ENCODE measurements around the gene WDR55.
"Not testable (repeated sequence)": the region's sequence is repeated elsewhere in the genome, so short reads cannot be mapped to it uniquely, and the experiment has no call there.

The WDR55 gene

DNA sequence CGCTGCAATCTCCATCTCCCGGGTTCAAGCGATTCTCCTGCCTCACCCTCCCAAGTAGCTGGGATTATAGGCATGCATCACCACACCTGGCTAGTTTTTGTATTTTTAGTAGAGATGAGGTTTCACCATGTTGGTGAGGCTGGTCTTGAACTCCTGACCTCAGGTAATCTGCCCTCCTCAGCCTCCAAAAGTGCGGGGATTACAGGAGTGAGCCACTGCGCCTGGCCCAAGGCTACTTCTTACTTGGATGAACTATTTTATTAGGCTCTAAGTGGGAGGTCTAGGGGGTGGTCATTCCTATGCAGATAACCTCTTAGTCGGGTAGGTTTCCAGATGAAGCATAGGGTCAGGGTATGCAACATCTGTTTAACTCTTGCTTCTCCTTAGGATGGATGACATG is 4.3 kb upstream of the WDR55 start:
- not testable (repeated sequence) for DNase-seq

DNA sequence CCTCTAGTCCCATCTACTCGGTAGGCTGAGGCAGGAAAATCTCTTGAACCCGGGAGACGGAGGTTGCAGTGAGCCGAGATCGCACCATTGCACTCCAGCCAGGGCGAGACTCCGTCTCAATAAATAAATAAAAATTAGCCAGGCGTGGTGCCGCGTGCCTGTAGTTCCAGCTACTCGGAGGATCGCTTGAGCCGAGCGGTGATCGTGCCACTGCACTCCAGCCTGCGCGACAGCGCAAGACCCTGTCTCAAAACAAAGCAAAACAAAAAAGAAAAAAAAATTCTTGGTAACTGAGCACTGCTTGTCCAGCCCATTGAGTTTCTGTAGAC is 710 bp upstream of the WDR55 start:
- no peak for DNase-seq

DNA sequence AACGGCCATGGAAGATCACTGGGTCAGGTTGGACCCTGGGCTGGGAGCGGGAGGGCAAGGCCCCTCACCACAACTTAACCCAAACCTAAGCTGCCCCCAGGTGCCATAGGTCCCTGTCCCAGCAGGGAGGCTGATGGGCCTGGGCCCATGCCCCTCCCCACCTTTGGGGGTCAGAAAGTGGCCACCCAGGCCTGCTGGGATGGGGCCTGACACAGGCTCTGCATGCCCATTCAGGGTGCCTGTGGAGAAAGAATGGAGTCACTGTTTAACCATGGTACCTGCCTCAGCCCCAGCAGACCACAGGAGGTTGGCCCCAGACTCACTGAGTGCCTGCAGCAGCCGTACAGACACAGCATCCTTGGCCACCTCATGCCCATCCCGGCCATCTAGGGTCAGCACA is 6.3 kb downstream of the WDR55 start:
- DNase-seq: not testable (repeated sequence)

DNA sequence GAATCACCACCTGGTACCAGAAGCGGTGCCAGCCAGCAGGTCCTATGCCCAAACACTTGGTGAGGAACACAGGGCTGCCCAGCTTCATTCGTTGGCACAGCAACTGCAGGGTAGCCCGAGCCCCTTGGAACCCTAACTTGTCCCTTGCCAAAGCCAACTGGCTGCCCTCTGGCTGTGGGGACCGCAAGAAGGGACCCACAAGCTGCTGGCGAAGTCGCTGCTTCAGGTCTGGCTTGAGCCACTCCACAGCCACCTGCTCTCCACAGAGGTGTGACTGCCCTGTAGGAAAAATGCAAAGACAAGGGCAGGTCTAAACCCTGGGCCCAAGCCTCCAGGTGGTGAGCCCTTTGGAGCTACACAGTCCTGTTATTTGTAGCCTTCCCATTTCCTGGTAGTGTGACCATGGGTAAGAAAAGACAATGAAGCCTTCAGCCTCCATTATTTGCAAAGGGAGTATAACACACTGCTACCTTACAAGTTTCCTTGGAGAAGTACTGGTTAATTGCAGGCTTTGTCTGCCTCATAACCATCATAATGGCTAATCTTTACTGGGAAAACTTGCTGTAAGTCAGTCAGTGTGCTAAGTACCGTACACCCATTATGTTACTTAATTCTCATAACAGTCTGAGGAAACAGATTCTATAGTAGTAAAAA is 6.9 kb downstream of the WDR55 start:
- DNase-seq: no peak

DNA sequence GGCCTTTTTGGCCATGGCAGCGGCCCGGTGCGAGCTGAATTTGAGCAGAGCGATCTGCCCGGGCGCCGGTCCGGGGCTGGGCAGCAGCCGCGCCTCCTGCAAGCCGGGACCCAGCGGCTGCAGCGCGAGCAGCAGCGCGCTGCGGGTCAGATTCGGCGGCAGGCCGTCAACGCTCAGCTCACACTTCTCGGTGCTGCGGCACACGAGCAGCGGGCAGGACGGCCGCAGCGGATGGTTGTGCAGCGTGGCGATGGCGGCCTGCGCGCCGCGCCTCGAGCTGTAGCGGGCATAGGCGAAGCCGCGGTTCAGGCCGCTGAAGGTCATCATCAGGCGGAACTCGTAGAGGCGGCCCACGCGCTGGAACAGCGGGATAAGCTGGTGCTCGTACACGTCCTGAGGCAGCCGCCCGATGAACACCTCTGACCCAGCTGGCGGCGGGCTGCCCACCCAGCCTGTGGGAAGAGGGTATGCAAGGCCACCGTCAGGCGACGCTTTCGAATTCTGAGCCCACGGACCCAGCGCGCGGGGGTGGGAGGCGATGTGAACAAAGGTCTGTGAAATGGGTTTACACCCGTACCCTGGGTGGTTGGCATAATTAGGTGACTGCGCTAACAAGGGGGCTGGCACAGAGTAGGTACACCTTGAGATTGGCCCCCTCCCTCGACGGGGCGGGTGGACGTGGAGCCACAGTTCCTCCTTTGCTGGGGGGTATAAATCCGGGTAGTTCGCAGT is 7.9 kb downstream of the WDR55 start:
- no peak for DNase-seq

DNA sequence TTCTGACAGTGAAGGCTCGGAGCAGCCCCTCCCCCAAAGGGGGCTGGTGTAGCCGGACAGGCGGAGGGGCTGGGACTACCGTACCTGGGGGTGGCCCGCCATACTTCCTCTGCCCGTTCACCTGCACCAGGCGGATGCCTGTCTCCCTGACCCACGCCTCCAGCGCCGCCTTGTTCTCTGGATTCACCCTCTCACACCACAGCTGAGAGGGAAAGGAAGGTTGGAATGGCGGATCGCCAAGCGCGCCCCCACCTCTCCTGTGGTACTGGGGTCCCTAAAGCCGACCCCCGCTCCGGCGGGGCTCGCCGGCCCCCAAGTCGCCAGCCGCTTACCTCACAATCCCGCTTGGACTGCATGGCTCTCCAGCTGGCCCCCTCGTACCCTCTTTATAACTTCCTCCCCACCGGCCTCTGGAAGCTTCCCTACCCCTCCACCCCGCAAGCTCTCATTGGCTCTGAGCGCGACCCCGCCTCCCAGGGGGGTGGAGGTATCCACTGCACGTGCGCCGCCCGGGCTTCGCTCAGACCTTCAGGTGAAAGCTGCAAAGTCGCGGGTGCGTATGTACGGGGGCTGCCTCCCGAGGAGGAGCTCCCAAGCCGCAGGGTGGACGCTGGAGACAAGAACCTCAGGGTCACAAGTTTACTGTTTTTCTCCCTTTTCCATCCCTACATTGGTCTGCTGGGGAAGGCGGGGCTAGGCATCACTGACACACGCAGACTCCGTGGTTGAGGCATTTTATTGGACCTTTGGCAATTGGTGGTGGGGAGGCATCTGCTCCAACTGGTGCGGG is 8.7 kb downstream of the WDR55 start, which contains the start of gene DND1:
Gene DND1 (minus strand): TSS at position 390 of the 790 bp plus-strand sequence. CDS start 34 bp downstream, at position 356.
- DNase-seq: no peak

DNA sequence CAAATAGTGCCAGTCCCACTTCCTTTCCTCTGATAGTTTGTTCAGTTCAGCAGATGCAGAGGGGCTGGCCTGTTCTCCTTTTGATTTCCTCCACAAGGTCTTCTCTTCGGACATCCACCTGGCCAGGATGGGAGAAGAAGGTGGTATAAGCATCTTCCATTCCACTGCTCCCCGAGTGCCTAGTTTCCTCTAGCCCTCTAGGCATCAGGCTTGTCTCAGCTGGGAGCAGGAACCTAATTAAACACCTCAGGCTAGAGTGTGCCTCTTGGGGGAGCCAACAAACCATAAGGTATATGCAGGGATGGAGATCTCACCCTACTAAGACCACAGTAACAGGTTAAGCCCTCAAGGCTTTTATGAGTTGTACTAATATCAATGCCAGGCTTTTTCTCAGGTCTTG is 9.5 kb downstream of the WDR55 start:
- no peak for DNase-seq

DNA sequence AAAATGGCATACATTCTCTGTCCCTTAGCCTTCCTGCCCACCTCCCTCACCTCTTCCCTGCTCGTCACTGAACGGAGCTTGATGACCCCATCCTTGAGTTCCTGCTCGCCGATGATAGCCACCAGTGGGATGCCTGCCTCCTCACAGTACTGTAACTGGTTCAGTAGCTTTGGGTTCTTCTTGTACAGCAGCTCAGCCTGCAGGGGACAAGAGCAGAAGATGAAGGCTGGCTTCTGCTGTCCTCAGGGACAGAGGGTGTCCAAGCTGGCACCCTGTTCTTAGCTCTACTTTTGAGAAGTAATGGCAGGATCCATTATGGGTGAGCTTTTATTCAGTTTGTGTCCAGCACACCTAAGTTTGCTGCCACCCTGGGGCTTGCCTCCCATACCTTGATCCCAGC is 9.9 kb downstream of the WDR55 start:
- no peak for DNase-seq

DNA sequence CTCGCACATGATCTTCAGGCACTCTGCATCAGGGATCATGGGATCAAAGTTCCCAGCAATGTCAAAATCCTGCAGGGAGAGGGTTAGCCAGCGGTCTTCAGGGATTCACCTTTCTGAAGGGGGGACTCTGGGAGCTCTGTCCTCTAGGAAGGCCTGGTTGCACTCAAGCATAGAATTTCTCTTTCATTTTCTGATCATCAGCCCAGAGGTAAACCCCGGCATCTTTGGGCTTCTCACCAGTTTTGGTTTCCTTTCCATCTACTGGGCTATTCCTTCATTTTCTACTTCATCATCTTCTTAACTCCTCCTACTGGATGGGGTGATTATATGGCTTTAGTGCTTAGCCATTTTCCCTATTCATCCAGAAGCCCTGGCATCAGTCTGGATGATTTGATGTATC is 13.2 kb downstream of the WDR55 start:
- DNase-seq: no peak

DNA sequence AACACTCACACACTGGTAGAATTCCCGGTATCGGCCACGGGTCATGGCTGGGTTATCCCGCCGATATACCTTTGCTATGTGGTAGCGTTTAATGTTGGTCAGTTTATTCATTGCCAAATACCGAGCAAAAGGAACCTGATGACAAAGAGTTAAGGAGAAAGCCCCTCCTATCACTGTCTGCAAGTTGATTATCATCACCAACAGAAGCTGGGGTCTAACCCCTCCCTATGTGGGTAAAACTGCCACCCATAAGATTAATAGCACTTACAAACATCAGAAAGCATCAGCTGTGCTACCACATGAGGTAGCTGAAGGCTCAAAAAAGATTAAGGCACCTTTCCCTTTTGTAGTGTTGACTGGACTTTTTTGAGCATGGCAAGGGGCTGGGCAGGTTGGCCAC is 14.3 kb downstream of the WDR55 start:
- DNase-seq: no peak

DNA sequence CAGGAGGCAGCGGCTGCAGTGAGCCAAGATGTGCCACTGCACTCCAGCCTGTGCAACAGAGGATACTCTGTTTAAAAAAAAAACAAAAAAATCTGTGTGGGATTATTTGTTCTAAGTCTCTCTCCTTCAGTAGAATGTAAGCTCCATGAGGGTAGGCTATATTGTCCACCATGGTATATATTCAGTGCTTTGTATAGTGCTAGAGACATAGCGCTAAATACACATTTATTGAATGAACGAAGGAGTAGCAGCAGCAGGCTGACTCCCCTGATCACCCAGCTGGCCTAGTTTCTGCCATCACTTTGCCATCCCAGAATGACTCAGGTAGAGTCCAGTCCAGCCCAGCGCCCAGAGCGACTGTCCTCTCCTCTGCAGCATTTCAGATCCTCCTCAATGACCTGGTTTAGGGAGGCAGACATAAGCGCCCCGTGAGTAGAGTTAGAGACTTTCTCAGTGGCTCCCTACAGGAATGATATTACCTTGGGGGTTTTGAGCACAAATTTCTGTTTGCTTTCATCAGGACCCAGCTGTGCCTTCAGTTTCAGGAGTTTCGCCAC is 25.8 kb downstream of the WDR55 start:
- DNase-seq: no peak

DNA sequence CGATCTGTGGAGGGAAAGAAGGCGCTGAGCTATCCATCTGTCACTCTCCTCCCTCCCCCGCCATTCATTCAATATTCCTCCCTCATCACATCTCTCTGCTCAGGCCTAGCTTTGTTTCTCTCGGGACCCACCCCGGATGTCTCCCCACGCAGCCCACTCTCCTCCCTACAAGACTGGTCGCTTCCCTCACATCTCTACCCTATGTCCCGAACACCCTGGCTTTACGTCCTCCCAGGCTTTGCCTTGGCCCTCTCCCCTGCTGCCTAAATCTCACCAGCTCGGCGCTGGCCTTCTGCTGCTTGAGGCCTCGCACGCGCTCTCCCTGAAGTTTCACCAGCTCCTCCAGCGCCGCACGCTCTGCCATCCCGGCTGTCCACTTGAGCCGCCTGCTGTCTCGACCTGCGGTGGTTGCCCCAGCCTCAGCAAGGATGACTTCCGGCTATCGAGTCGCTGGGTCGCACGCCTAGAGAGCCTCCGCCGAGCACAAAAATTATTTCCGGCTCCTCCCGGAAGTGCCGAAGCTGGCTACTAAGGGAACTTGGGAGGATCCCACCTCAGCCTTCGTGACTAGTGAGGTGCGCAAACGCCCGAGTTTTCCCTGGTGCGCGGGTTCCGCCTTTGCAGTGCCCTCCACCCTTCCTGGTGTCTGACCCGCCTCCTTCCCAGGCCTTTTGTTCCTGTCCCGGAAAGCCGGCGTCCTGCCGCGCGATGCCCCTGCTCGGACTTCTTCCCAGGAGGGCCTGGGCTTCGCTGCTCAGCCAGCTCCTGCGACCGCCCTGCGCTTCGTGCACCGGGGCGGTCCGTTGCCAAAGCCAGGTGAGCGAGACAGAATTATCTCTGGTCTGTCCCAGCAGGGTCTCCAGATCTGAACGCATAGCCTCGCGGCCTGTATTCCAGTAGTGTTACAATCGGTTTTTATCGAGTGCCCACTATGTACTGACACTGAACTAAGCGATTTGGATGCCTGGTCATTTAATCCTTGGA is 26.5 kb downstream of the WDR55 start, which contains the start of the genes HARS1 and HARS2:
Gene HARS1 (minus strand): TSS at position 430 of the 984 bp plus-strand sequence. CDS start 66 bp downstream, at position 364.
Gene HARS2 (plus strand): TSS at position 515 of the 984 bp plus-strand sequence. CDS start 194 bp downstream, at position 709.
- peak; percentile 24 for DNase-seq

DNA sequence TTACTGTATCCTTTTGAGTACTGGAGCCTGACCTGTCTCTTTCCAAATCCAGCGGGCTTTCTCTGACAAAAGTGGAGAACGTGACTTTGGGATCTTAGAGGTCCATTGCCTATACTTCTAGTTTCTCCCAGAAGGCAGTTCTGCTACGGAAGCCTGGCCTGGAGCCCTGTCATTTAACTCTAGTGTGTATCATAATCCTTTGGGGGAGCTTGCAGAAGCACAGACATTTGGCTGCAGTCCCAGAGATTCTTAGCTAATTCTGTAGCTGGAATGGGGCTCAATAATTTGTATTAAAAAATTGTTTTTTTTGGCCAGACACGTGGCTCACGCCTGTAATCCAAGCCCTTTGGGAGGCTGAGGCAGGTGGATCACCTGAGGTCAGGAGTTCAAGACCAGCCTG is 29.6 kb downstream of the WDR55 start:
- DNase-seq: no peak

DNA sequence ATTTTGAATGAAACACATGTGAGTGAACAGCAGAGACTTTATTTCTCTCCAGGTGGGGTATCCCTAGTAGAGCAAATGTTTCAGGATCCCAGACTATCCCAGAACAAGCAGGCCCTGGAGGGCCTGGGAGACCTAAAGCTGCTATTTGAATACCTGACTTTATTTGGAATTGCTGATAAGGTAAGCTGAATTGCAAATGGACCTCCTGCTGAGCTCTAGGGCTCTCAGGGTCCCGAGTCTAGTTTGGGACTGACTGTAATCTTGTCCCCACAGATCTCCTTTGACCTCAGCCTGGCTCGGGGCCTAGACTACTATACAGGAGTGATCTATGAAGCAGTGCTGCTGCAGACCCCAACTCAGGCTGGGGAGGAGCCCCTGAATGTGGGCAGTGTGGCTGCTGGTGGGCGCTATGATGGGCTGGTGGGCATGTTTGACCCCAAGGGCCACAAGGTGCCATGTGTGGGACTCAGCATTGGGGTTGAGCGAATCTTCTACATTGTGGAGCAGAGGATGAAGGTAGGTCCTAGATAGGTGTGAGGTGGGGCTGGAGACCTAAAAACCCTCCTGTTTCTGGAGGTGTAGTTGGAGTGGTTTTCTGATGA is 32.3 kb downstream of the WDR55 start:
- DNase-seq: no peak

DNA sequence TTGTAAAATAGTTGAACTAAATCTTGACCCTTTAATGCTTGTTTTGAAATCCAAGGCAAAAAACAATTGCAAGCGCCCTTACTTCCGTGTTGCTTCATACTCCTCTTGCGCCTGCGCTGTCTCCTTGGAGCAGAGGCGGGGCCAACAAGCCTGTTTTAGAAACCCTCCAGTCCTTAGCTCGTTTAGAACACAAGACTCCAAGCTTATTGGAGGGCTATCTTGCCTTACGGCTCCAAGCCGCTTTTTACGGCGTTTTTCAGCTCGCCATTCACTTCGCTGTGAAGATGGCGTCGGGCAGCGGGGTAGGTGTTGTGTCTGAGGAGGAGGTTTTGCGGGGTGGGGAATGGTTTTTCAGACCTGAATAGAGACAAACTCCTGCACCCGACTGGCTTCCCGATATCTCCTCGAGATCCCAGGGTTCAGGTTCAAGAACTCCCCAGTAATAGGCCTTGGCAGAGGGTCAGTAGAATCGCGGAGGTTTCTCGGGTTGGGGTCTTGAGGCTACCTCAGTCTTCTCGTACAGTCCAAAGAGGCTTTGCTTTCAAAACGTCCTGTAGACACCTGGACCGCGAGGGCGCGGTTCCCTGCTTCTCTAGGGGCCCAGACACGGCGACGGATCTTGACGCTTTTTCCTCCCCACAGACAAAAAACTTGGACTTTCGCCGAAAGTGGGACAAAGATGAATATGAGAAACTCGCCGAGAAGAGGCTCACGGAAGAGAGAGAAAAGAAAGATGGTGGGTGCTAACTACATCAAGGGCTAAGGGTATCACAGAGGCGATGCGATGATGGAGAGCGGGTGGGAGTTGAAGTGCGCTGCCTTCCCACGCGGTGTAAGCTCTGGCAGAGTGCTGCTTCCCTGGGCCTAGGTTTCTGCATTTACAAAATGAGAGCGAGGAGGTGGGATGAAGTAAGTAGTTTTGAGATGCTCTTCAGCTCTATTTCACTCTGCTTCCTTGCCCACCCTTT is 35.8 kb downstream of the WDR55 start, which contains the start of gene ZMAT2:
Gene ZMAT2 (plus strand): TSS at position 271 of the 968 bp plus-strand sequence. CDS start 14 bp downstream, at position 285.
- DNase-seq: no peak

DNA sequence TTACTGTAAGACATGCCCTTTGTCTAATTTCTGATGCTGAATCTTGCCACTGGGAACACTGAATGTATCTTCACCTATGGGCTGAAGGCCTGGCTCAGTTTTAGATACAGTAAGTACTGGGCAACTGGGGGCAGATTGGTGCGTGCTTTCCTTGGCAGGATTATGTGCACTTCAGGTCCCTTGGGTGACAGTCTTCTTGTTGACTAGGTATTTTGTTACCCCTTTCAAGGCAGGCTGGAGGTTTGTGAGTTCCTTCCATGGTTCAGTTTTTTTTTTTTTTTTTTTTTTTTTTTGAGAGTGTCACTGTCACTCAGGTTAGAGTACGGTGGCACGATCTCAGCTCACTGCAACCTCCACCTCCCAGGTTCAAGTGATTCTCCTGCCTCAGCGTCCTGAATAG is 43.1 kb downstream of the WDR55 start:
- no peak for DNase-seq

DNA sequence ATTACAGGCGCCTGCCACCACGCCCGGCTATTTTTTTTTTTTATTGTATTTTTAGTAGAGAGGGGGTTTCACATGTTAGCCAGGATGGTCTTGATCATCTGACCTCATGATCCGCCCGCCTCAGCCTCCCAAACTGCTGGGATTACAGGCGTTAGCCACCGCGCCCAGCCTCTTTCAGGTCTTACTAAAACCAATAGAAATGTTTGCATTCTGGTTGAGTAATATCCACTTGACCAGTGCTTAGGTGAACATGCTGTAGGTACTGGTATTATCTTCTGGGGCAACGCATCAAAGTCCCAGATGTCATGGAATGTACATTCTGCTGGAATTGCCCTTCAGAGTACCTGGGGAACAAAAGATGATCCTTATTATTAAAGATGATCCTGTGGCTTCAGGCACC is 44.1 kb downstream of the WDR55 start:
- DNase-seq: not testable (repeated sequence)

DNA sequence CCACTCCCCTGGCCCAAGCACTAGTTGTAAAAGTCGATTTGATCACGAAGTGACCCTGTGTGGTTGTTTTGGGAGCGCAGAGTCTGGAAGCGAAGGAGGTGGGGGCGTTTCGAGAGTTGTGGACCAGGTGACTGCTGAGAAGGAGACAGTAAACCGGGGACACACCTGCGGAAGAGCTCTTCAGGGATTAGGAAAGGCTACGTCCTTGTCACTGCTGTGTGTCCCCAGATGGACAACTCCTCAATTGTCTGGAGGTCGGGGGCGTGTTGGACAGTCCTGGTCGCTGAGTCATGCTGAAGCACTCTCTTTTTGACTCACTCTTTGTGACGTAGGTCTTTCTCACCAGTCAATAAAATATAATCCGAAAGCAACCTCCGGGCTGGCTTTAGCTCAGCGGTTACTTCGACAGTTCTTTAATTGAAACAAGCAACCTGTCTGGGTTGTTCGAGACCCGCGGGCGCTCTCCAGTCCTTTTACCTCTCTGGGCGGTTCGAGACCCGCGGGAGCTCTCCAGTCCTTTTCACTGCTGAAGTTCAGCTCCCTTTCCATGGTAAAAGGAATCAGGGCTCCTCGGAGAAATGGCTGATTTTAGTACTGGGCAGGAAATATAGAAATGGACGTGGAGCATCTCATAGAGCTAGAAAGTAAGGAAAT is 46.3 kb downstream of the WDR55 start:
- no peak for DNase-seq

DNA sequence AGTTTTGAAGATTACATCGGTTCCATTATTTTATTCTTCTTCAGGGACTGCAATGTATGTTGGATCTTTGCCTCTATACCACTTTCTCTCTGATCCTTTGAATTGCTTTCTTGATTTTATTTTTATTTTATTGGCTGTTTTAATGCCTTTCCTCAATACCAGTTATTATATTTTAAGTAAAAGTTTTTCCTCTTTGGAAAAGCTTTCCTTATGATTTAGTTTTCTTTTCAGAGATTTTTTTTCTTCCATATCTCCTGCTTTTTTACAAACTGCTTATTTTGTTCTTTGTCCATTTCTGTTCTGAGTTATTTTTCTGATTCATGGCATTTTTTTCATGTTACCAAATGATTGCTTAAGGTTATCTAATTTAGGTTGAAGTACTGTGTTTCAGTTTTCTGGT is 47.1 kb downstream of the WDR55 start:
- no peak for DNase-seq
